Ectodermal cell (in vitro differentiated cells): ENCODE data around the gene KDM1B.

Source experiments
- H3K27ac ChIP-seq: 2 replicates; pipeline ENCODE4 v1.7.0; 2013; ENCODE audit warnings: mild to moderate bottlenecking, low read depth, low read length; ENCODE audit not compliant: insufficient read depth, poor library complexity, severe bottlenecking
- H3K27me3 ChIP-seq: 2 replicates; pipeline ENCODE4 v1.7.0; 2013; ENCODE audit warnings: mild to moderate bottlenecking, low read length; ENCODE audit not compliant: insufficient read depth, control insufficient read depth, poor library complexity, severe bottlenecking
- H3K36me3 ChIP-seq: one replicate; pipeline ENCODE4 v1.7.0; 2013; ENCODE audit warnings: low read length; ENCODE audit not compliant: control insufficient read depth, insufficient read depth
- H3K4me1 ChIP-seq: one replicate; pipeline ENCODE4 v1.7.0; 2013; ENCODE audit warnings: low read length; ENCODE audit not compliant: control insufficient read depth, insufficient read depth
- H3K4me3 ChIP-seq: 2 replicates; pipeline ENCODE4 v1.7.0; 2013; ENCODE audit warnings: low read depth, low read length, control low read depth; ENCODE audit not compliant: insufficient read depth
- H3K9me3 ChIP-seq: 2 replicates; pipeline ENCODE4 v1.7.0; 2013; ENCODE audit warnings: mild to moderate bottlenecking, low read length, moderate library complexity; ENCODE audit not compliant: control insufficient read depth
- WGBS, 2 experiments: methylation state at CpG; one replicate each; pipeline ENCODE4 v1.1.7; 2013; ENCODE audit warnings: missing lambda C conversion rate in 2 of 2; 5-methylcytosine and 5-hydroxymethylcytosine counted together

Gene KDM1B

GRCh38 chr6:18266523-18266912, 111.3 kb downstream of the KDM1B start:
- Histone ChIP-seq H3K9me3 (no peaks in the 10 kb centered on the region), H3K27ac (no peak overlapping the region), H3K4me3 (no peak overlapping the region), H3K4me1 (peaks cover 6% of the 10 kb centered on the region), H3K27me3 (no peaks in the 10 kb centered on the region), H3K36me3 (no peaks in the 10 kb centered on the region)
- WGBS, 2 experiments = 94 to 97% methylated on average over 11 of the region's 11 CpGs

GRCh38 chr6:18268066-18268465, 112.8 kb downstream of the KDM1B start:
- Histone ChIP-seq H3K4me3 (no peak overlapping the region), H3K4me1 (no peaks in the 10 kb centered on the region), H3K27ac (no peak overlapping the region), H3K27me3 (no peaks in the 10 kb centered on the region), H3K36me3 (no peaks in the 10 kb centered on the region), H3K9me3 (no peaks in the 10 kb centered on the region)
- WGBS, 2 experiments = 51 to 56% methylated on average over 4 of the region's 4 CpGs

- Histone ChIP-seq H3K27ac (no peak overlapping the region), H3K9me3 (no peaks in the 10 kb centered on the region)
- 89 to 92% methylated on average over 3 of the region's 3 CpGs for WGBS, 2 experiments
These were observed 114.0 kb downstream of the KDM1B start for GRCh38 chr6:18269253-18269652.

GRCh38 chr6:18269717-18270116, 114.5 kb downstream of the KDM1B start:
- no peaks in the 10 kb centered on the region for H3K27me3 ChIP-seq

More at GRCh38 chr6:18269253-18269652, 114.0 kb downstream of the KDM1B start:
- no peaks in the 10 kb centered on the region for H3K27me3 ChIP-seq
- H3K36me3 ChIP-seq = no peaks in the 10 kb centered on the region
- H3K4me1 ChIP-seq = no peaks in the 10 kb centered on the region
- H3K4me3 ChIP-seq = no peak overlapping the region

GRCh38 chr6:18270216-18270615, 115.0 kb downstream of the KDM1B start:
- Histone ChIP-seq H3K4me1 (no peaks in the 10 kb centered on the region), H3K36me3 (no peaks in the 10 kb centered on the region), H3K4me3 (no peak overlapping the region), H3K27me3 (peaks cover under 1% of the 10 kb centered on the region), H3K9me3 (no peaks in the 10 kb centered on the region), H3K27ac (no peak overlapping the region)
- 81 to 100% methylated on average over 1 to 3 of the region's 4 CpGs for WGBS, 2 experiments

More at GRCh38 chr6:18269717-18270116, 114.5 kb downstream of the KDM1B start:
- Histone ChIP-seq H3K27ac (no peak overlapping the region), H3K36me3 (no peaks in the 10 kb centered on the region), H3K4me1 (no peaks in the 10 kb centered on the region), H3K4me3 (no peak overlapping the region), H3K9me3 (no peaks in the 10 kb centered on the region)
- 93% methylated on average over 9 to 10 of the region's 10 CpGs for WGBS, 2 experiments
